ENCODE data around the gene C1orf56. TPM values are rescaled to one million over a fixed set of nuclear protein-coding genes. Genes with fewer than 3 reads are reported as not detected.

C1orf56 gene
- total and polyA plus RNA-seq, 2 of the 13 experiments (the other 11 are each of a cell fraction or from before 2014, with no cell fraction given) = 1.5 to 3.2 TPM

DNA sequence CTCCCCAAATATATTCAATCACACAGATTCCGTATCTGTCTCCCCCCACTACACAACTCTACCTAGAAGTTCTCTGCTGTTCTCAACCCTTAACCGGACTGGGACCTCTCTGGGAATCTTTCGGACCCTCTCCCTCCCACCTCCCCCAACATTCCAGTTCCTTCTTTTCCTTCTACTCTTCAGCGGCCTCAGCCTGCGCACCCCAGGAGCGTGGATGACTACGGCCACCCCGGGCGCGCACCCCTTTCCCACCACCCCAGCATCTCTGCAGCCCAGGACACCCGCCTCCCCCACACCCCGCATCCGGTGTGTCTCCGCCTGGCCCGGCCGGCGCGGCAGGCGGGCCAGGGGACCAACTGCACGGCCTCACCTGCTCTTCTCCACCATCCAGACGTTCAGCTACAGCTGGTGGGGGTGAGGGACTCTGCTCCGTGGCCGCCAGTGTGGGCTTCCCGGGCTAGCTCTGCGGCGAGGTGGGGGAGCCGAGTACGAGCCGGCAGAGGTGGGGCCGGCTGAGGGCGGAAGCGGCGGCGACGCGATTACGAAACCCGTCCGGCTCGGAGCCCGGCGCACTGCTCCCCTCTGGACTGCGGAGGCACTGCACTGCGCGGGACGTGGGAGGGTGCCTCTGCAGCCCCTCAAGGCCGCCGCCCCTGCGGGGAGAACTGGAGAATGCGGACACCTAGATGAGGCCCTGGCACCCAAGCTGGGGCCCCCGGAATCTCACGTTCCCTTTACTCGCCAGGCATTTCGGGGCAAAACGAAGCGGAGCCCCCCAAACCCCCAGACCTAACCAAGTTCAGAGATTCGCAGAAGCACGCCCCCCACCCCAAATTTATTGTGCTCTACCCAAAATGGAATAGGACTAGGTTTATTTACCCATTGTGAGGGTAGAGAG is 11.8 kb downstream of the C1orf56 start, which contains the start of gene CDC42SE1 (continued):
- TF ChIP-seq TARDBP (CRISPR knock-in tag; IDR thresholded peaks at IDR 0.05) (peak; percentile 84), ZNF143 (CRISPR knock-in tag; IDR thresholded peaks at IDR 0.05) (no peak; the same call in 1 of the 2 replicates), ZBTB37 (CRISPR knock-in tag; IDR thresholded peaks at IDR 0.05) (no peak), CC2D1A (CRISPR knock-in tag; IDR thresholded peaks at IDR 0.05) (no peak), ZNF253 (CRISPR knock-in tag; IDR thresholded peaks at IDR 0.05; ENCODE audit: borderline replicate concordance) (no peak), SALL1 (CRISPR knock-in tag; IDR thresholded peaks at IDR 0.05) (peak; percentile 88), LCORL (IDR thresholded peaks at IDR 0.05) (no peak), LCORL (CRISPR knock-in tag; IDR thresholded peaks at IDR 0.05) (peak; percentile 74; the same call in 1 of the 2 replicates), ZMYM2 (CRISPR knock-in tag; IDR thresholded peaks at IDR 0.05) (peak; percentile 58), KLF15 (CRISPR knock-in tag; IDR thresholded peaks at IDR 0.05; ENCODE audit: borderline replicate concordance) (no peak), NFATC3 (CRISPR knock-in tag; IDR thresholded peaks at IDR 0.05) (0 out of 2 replicates have a peak, but pooled peaks have one; percentile 23), ZC3H13 (CRISPR knock-in tag; IDR thresholded peaks at IDR 0.05) (peak; percentile 84; the same call in 1 of the 2 replicates), TBL1XR1 (IDR thresholded peaks at IDR 0.05; ENCODE audit: borderline replicate concordance, low read length, partially characterized antibody) (no peak), ZSCAN31 (CRISPR knock-in tag; IDR thresholded peaks at IDR 0.05; ENCODE audit: low read depth) (0 out of 2 replicates have a peak, but pooled peaks have one; percentile 53), DMAP1 (CRISPR knock-in tag; IDR thresholded peaks at IDR 0.05) (peak; percentile 57), ZNF543 (CRISPR knock-in tag; IDR thresholded peaks at IDR 0.05) (0 out of 2 replicates have a peak, but pooled peaks have one; percentile 67), ZFX (CRISPR knock-in tag; IDR thresholded peaks at IDR 0.05; ENCODE audit: low read depth) (peak; percentile 81)
- TF ChIP-seq, protein P1, sequence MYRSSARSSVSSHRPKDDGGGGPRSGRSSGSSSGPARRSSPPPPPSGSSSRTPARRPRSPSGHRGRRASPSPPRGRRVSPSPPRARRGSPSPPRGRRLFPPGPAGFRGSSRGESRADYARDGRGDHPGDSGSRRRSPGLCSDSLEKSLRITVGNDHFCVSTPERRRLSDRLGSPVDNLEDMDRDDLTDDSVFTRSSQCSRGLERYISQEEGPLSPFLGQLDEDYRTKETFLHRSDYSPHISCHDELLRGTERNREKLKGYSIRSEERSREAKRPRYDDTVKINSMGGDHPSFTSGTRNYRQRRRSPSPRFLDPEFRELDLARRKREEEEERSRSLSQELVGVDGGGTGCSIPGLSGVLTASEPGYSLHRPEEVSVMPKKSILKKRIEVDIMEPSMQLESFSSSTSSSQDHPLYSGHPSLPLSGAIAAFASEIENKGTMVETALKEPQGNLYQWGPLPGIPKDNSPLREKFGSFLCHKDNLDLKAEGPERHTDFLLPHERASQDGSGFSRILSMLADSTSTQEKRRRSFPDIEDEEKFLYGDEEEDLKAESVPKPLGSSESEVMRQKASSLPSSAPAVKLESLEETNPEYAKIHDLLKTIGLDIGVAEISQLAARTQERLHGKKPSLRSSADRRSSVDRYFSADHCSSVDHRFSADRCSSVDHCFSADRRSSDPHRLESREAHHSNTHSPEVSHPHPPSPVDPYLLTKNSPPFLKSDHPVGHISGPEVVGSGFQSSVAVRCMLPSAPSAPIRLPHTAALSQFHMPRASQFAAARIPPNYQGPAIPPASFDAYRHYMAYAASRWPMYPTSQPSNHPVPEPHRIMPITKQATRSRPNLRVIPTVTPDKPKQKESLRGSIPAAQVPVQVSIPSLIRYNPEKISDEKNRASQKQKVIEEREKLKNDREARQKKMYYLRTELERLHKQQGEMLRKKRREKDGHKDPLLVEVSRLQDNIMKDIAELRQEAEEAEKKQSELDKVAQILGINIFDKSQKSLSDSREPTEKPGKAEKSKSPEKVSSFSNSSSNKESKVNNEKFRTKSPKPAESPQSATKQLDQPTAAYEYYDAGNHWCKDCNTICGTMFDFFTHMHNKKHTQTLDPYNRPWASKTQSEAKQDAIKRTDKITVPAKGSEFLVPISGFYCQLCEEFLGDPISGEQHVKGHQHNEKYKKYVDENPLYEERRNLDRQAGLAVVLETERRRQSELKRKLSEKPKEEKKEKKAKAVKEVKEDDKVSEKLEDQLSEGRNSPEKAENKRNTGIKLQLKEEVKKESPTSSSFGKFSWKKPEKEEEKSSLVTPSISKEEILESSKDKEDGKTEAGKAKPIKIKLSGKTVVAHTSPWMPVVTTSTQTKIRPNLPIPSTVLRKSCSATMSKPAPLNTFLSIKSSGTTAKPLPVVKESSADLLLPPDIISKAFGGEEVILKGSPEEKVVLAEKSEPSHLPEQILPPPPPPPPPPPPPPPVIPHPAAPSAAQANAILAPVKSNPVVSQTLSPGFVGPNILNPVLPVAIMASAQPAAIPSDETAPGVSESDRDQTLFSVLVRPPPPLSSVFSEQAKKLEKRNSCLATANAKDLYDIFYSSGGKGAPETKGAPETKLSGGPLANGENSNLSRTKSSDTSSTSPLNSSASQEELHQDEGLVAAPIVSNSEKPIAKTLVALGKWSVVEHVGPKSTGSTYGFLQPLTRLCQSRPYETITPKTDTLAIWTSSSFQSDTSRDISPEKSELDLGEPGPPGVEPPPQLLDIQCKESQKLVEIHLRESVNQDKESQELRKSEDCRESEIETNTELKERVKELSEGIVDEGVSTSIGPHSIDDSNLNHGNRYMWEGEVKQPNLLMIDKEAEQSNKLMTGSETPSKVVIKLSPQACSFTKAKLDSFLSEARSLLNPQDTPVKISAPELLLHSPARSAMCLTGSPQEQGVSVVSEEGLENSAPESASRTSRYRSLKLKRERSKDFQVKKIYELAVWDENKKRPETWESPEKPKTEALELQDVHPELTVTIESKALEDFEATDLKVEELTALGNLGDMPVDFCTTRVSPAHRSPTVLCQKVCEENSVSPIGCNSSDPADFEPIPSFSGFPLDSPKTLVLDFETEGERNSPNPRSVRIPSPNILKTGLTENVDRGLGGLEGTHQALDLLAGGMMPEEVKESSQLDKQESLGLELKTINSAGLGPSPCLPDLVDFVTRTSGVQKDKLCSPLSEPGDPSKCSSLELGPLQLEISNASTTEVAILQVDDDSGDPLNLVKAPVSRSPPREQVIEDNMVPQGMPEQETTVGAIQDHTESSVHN (CRISPR knock-in tag; IDR thresholded peaks at IDR 0.05) = 0 out of 2 replicates have a peak, but pooled peaks have one; percentile 35
- TF ChIP-seq, protein P2, sequence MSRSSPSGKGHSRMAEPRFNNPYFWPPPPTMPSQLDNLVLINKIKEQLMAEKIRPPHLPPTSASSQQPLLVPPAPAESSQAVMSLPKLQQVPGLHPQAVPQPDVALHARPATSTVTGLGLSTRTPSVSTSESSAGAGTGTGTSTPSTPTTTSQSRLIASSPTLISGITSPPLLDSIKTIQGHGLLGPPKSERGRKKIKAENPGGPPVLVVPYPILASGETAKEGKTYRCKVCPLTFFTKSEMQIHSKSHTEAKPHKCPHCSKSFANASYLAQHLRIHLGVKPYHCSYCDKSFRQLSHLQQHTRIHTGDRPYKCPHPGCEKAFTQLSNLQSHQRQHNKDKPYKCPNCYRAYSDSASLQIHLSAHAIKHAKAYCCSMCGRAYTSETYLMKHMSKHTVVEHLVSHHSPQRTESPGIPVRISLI (CRISPR knock-in tag; IDR thresholded peaks at IDR 0.05; ENCODE audit: borderline replicate concordance) = no peak
